Measurements from ENCODE around the gene APOC3. TPM values are rescaled to one million over a fixed set of nuclear protein-coding genes. Genes with fewer than 3 reads are reported as not detected.
"Not testable (repeated sequence)": the region's sequence is repeated elsewhere in the genome, so short reads cannot be mapped to it uniquely, and the experiment has no call there.

Gene APOC3
- total and polyA plus RNA-seq, 9 of the 15 experiments (the other 6 are each of a cell fraction or from before 2014, with no cell fraction given), result 1.1 TPM; not detected in 8

DNA sequence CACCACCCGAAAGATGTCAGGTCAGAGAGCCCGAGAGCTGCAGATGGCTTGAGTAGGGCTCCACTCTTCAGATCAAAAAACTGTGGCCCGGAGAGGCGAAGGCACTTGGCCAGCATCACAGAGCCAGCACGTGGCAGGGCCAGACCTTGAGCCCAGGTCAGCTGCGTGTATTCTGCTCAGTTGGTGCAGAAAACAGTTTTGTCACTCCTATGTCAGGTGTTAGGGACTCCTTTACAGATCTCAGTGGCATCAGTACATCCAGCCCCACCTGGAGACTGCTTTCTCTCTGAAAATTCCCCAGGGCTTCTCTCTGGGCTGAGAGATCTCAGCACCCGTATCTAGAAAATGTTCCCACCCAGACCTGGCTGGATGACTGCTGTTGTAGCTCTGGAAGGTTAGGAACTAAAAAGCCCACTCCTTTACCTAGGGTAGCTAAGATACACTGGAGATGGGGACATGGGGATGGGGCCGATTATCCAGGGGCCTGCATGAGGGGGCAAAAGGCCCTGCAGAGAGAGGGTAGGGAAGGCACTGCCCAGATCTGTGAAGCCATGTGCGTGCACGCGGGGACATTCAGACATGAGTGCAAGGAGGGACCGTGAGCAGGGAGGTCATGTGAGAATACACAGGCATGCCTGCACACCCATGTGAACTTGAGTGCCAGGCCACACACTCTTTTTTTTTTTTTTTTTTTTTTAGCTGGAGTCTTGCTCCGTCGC lies 4.3 kb downstream of the APOC3 start:
- Histone ChIP-seq H3K4me2 (ENCODE audit: insufficient read depth, low read length) (no peak overlapping the region), H3K9ac (ENCODE audit: insufficient read depth in 1 of 2, low read depth in 2 of 2, low read length in 2 of 2) (no peak overlapping the region), H4K20me1 (replicated peaks; ENCODE audit: control insufficient read depth, insufficient read depth, low read length) (no peaks in the 10 kb centered on the region), H3K36me3 (ENCODE audit: control insufficient read depth, insufficient read depth, low read length) (no peaks in the 10 kb centered on the region), H3K9me1 (ENCODE audit: control insufficient read depth, insufficient read depth, low read length) (no peaks in the 10 kb centered on the region), H3K79me2 (ENCODE audit: control insufficient read depth, insufficient read depth, low read length) (no peaks in the 10 kb centered on the region), H3K4me1 (replicated peaks in 1 of 2; ENCODE audit: control insufficient read depth in 2 of 2, insufficient read depth in 2 of 2, low read length in 2 of 2) (peaks cover 6 to 33% of the 10 kb centered on the region in 2 experiments; a peak in 3 of 5 replicates), H2AFZ (ENCODE audit: low read depth, low read length) (no peak overlapping the region), H3K4me3 (no peak overlapping the region), H3K27me3 (ENCODE audit: control insufficient read depth in 2 of 2, insufficient read depth in 2 of 2, low read length in 2 of 2) (peaks cover 0 to 7% of the 10 kb centered on the region in 2 experiments; a peak in 2 of 5 replicates), H3K9me3 (replicated peaks; ENCODE audit: control insufficient read depth, insufficient read depth, low read depth, low read length) (no peaks in the 10 kb centered on the region), H3K27ac (ENCODE audit: extremely low read depth, low read depth, low read length) (no peak overlapping the region)
- in situ Hi-C loops (cut with MboI), result no loop called here
- POLR2A ChIA-PET, result interaction anchor here (0.5 kb wide), 1 partner anchor 29 kb away, joined by 3 read pairs; no protein-coding TSS in a partner anchor
- ATAC-seq (no peak), FAIRE-seq (no peak), DNase-seq (ENCODE audit: extremely low read depth in 1 of 4, low spot score in 3 of 4) (no peak)
- WGBS (ENCODE audit: insufficient coverage, low coverage, missing lambda C conversion rate), result 37% methylated on average over 12 of the region's 14 CpGs
- BruUV-seq (replicated peaks), result no TSS peak
- TF ChIP-seq E2F6 (IDR thresholded peaks at IDR 0.05; ENCODE audit: borderline replicate concordance in 1 of 2, extremely low read depth in 1 of 2, insufficient read depth in 1 of 2, insufficient read length in 1 of 2, low read depth in 1 of 2, low read length in 1 of 2, poor library complexity in 1 of 2, severe bottlenecking in 1 of 2) (peak in 1 of 2 experiments; percentile 11), ZNF41 (CRISPR knock-in tag; conservative IDR thresholded peaks at IDR 0.05) (no peak)
- CTCF ChIA-PET (ENCODE audit: low intra/inter-chr PET ratio), result no interaction called here
- intact Hi-C loops (cut with micrococcal nuclease), result loop anchor here (10.0 kb wide), 1 partner anchor 99 kb away; no protein-coding TSS in a partner anchor

GRCh38 chr11:116834535-116835041 lies 4.9 kb downstream of the APOC3 start:
- H3K9me3 ChIP-seq (replicated peaks; ENCODE audit: control insufficient read depth, insufficient read depth, low read depth, low read length); ATAC-seq; H3K9ac ChIP-seq (ENCODE audit: insufficient read depth in 1 of 2, low read depth in 2 of 2, low read length in 2 of 2); CTCF ChIA-PET (ENCODE audit: low intra/inter-chr PET ratio); H3K27me3 ChIP-seq (ENCODE audit: control insufficient read depth in 2 of 2, insufficient read depth in 2 of 2, low read length in 2 of 2); H3K9me1 ChIP-seq (ENCODE audit: control insufficient read depth, insufficient read depth, low read length); H3K36me3 ChIP-seq (ENCODE audit: control insufficient read depth, insufficient read depth, low read length); DNase-seq (ENCODE audit: extremely low read depth in 1 of 4, low spot score in 3 of 4); H3K4me2 ChIP-seq (ENCODE audit: insufficient read depth, low read length); POLR2A ChIA-PET; H3K27ac ChIP-seq (ENCODE audit: extremely low read depth, low read depth, low read length); H3K79me2 ChIP-seq (ENCODE audit: control insufficient read depth, insufficient read depth, low read length); BruUV-seq (replicated peaks); FAIRE-seq; H3K4me3 ChIP-seq; H4K20me1 ChIP-seq (replicated peaks; ENCODE audit: control insufficient read depth, insufficient read depth, low read length); H2AFZ ChIP-seq (ENCODE audit: low read depth, low read length); in situ Hi-C loops (cut with MboI): not testable (repeated sequence)
- intact Hi-C loops (cut with micrococcal nuclease), result loop anchor here (10.0 kb wide), 1 partner anchor 100 kb away; no protein-coding TSS in a partner anchor
- H3K4me1 ChIP-seq (replicated peaks in 1 of 2; ENCODE audit: control insufficient read depth in 2 of 2, insufficient read depth in 2 of 2, low read length in 2 of 2), result peaks cover 6 to 28% of the 10 kb centered on the region in 2 experiments; a peak in 3 of 5 replicates
- WGBS (ENCODE audit: insufficient coverage, low coverage, missing lambda C conversion rate), result 49% methylated on average over 13 of the region's 13 CpGs

All from K562 (cell line).